Panc1 (cell line): ENCODE results near the gene CENPU.

ENCODE experiments used
- CTCF ChIP-seq: fragments of 450-650 bp; IDR thresholded peaks from 2 replicates; pipeline ENCODE4 v1.5.1; 2017; ENCODE audit warnings: mild to moderate bottlenecking
- SIN3A ChIP-seq: IDR thresholded peaks from 2 replicates; pipeline ENCODE4 v1.6.1; 2012; ENCODE audit warnings: low read depth, mild to moderate bottlenecking, low read length, moderate library complexity, borderline replicate concordance; ENCODE audit not compliant: insufficient read depth
- TCF7L2 ChIP-seq: IDR thresholded peaks from 2 replicates; pipeline ENCODE4 v1.6.1; 2011; ENCODE audit warnings: mild to moderate bottlenecking, low read depth, low read length, inconsistent platforms

- TF ChIP-seq CTCF (no peak), SIN3A (no peak), TCF7L2 (no peak)
These were observed 31.8 kb upstream of the CENPU start for GRCh38 chr4:184765473-184766340.
